Activated CD4-positive, alpha-beta T cell treated with anti-CD3 and anti-CD28 coated beads, Interleukin-10, Interleukin-2, amounts not matched to agents 100 ng/mL and 50 ng/mL, durations not matched to agents 16 hours and 8 hours (primary cell): ENCODE results near the gene SLBP.
"Not testable (repeated sequence)": the region's sequence is repeated elsewhere in the genome, so short reads cannot be mapped to it uniquely, and the experiment has no call there.

Experiments used
- DNase-seq: peaks from one replicate; pipeline ENCODE4 v3.0.0-alpha.2; 2020

Gene SLBP

GRCh38 chr4:1673671-1674070, 38.4 kb downstream of the SLBP start:
- DNase-seq = no peak

- not testable (repeated sequence) for DNase-seq
Measured at GRCh38 chr4:1671011-1671410, 41.1 kb downstream of the SLBP start.

DNA sequence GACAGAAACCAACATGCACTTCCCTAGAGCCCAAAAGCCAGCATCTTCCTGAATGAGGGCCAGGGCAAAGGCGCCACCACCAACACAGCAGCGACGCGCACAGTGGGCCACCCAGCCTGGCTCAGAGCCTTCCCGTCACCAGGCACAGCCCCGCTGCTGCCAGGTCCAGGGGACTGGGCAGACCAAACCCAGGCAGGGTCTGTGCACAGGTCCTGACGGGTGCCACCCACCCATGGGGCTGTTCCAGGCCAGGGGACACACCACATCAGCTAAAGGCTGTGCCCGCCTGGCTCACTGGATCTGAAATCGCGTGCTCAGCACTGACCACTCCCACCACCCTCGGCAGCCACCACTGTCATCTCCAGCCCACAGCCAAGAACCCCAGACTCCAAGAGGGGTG, 41.8 kb downstream of the SLBP start:
- DNase-seq = no peak

GRCh38 chr4:1669850-1670249, 42.3 kb downstream of the SLBP start:
- no peak for DNase-seq

DNA sequence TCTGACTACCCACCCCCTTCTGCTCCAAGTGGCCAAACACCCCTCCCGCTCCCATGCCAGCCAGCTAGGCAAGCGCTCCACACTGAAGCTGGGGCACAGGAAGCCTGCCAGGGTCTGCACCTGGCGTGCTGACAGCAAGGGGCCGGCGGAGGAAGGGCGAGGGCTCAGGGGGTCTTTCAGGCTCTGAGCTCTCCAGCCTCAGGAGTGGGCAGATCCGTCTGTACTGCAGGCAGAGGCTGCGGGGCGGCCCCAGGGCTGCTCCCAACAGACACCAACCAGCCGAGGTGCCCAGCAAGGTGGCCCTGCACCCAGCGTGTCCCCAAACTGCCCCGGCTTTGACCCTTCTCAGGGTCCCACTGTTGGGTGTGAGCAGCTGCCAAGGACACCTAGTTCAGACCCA, 42.8 kb downstream of the SLBP start:
- no peak for DNase-seq

- no peak for DNase-seq
Measured at GRCh38 chr4:1668488-1668840, 43.7 kb downstream of the SLBP start.

- no peak for DNase-seq
Measured at GRCh38 chr4:1667273-1667672, 44.8 kb downstream of the SLBP start.

GRCh38 chr4:1666391-1666790, 45.7 kb downstream of the SLBP start:
- DNase-seq = no peak

DNA sequence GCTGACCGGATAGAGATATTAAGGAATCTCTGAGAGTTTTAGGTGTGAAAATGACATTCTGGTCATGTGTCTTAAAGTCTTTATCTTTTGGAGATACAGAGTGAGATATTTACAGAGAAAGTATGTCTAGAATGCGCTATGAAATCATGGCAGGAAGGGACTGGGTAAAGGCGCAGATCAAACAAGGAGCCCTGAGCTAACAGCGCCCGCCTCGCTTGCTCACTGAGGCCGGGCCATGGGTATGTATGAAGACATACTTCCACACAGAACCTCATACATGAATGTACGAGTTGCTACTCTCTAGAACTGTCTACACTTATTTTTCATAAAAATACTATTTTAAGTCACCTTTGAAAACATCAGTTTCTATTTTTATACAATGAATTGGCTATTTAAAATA, 48.0 kb downstream of the SLBP start:
- DNase-seq = no peak

GRCh38 chr4:1663549-1663948, 48.6 kb downstream of the SLBP start:
- DNase-seq = no peak

DNA sequence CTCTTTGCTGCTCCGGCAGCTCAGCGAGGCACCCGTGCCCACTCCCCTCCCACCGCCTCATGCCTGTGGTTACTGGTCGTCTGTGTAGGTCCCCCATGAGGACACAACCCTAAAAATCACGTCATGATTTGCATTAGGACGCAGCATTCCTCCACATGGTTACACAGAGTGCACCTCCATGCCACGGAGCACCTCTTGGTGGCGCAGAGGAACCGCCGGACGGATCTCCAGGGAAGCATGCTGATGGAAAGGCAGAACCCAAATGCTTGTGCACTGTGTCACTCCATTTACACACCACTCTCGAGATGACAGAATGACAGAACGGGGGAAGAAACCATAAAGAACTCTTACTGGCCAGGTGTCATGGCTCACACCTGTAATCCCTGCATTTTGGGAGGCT, 50.4 kb downstream of the SLBP start:
- no peak for DNase-seq

- DNase-seq = no peak
Measured at GRCh38 chr4:1660948-1661677, 51.0 kb downstream of the SLBP start.

DNA sequence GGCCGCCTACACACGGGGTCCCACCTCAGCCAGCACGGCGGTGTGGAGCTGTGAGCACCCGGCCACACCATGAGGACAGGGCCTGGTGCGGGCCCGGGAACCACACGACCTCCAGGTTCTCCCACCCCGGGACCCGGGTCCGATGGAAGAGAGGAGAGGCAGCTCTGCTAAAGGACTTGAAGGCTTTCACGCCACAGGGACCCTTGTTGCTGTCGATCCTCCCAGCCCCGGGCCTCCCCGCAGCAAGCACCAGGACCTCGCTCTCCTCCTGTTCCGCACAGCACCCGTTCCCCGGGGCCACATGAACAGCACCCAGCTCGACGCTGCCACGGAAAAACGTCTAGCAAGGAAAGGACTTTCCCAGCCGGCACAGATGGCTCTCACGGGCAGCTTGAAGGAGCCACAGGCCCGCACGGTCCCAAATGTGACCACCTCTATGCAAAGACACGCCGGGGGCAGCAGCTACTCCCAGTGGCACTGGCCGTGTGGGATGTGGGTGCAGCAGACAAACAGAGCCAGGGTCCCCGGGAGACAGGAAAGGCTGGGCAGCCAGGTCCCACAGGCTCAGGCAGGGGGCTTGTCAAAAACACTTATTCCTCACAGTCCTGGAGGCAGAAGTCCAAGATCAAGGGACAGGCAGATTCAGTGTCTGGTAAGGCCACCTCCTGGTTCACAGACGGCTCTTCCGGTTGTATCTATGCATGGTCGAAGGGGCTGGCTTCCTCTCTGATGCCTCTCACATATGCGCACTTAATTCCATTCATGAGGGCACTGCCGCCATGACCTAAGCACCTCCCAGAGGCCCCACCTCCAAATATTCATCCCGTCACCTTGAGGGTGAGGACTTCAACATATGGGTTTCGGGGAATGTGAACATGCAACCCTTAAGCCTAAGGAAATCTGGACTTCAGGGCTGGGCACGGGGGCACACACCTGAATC, 52.7 kb downstream of the SLBP start:
- no peak for DNase-seq

- DNase-seq = no peak
Measured at GRCh38 chr4:1658581-1658980, 53.5 kb downstream of the SLBP start.

DNA sequence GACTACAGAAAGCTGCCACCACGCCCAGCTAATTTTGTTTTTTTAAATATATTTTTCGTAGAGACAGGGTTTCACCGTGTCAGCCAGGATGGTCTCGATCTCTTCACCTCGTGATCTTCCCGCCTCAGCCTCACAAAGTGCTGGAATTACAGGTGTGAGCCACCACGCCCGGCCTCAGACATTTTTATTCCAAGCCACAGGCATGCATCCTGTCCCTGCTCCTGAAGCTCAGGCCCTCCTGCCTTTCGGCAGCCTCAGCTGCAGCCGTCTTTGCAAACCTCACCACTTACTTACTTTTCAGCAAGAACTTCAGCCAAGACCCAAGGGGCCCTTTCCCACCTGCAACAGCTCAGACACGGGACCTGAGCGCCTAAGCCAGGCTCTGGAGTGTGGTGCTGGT, 54.0 kb downstream of the SLBP start:
- no peak for DNase-seq

GRCh38 chr4:1656986-1657385, 55.1 kb downstream of the SLBP start:
- DNase-seq = no peak

- DNase-seq = no peak
Measured at GRCh38 chr4:1656132-1656531, 56.0 kb downstream of the SLBP start.

- DNase-seq = no peak
Measured at GRCh38 chr4:1655676-1656075, 56.4 kb downstream of the SLBP start.

- no peak for DNase-seq
Measured at GRCh38 chr4:1655081-1655480, 57.0 kb downstream of the SLBP start.

DNA sequence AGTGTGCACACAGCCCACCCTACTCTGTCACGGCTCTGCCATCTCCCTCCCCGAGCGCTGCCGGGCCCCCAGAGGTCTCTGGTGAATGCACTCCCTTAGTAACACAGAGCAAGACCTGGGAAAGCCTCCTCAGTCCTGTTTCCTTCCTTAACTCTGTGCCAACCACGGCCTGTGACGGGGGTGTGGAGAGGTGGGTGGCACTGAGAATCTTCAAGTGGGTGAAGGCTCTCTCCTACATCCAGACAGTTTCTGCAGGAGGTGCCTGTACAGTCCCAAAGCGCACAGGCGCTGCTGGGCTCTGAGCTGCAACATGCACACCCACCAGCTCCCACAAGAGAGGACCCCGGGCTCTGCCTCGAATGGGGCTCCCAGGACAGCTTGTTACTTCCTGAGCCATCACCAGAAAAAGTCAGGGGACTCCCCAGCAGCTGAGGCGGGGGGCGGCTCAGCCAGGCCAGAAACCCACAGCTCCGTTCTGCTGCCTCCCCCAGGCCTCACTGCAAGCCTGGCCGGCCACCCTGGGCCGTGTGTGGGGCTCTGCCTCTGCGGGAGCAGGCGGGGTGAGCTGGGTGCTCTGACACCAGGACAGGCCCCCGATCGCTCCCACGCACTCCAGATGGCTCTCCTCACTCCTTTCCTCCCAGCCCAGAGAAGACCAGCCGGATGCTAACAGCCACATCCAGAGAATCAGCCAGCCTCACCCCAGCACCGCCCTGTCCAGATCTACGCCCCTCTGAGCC, 57.7 kb downstream of the SLBP start:
- no peak for DNase-seq

DNA sequence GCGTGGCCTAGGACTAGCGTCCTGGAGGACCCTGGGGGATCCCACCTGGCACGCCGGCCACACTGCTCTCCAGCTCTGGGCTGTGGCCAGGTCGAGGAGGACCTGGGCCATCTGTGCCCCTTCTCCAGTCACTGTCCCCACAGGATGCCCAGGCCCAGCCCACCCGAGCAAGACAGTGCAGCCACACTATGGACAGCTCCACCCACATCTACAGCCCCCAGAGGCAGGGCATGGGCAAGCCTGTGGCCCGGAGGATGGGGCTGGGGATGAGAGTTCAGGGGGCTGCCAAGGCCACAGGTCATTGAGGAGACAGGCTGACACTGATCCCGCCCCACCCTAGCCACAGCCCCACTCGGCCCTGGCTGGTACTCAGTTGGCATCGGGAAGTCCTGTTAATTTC, 58.3 kb downstream of the SLBP start:
- no peak for DNase-seq

DNA sequence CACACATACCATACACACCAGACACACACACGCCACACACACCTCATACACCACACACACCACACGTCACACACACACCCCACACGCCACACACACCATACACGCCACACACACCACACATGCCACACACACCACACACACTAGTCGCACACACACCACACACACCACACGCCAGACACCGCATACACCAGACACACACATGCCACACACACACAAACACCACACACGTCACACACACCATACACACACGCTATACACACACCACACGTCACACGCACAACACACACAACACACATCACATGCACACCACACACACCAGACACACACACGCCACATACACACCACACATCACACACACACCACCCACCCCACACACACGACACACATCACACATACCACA, 60.0 kb downstream of the SLBP start:
- no peak for DNase-seq

DNA sequence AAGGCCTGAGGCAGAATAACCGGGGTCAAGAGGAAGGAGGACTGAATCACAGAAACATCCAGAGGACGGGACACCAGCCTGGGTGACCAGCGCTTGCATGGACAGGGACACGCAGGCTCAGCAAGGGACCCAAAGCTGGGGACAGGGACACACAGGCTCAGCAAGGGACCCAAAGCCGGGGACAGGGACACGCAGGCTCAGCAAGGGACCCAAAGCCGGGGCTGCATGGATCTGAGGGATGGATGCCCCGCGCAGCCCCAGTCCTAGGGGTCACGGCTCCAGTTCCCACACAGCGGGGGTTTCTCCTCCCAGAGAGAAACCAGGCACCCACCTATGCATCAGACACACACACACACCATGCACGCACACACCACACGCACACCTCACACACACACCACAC, 60.5 kb downstream of the SLBP start:
- DNase-seq = no peak

DNA sequence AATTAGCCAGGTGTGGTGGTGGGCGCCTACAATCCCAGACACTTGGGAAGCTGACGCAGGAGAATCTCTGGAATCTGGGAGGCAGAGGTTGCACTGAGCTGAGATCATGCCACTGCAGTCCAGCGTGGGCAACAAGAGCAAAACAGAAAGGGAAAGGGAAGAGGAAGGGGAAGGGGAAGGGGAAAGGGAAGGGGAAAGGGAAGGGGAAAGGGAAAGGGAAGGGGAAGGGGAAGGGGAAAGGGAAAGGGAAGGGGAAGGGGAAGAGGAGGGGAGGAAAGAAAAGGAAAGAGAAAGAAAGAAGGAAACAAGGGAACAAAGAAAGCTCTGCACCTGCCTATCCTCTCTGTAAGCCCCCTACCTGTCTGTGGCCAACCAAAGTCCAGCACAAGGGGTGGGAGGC, 63.2 kb downstream of the SLBP start:
- no peak for DNase-seq
